Activated T-cell treated with anti-CD3 and anti-CD28 coated beads, Interleukin-2, amount 50 U/mL, for 4 hours (primary cell): ENCODE data around the gene DAB2. TPM values are rescaled to one million over a fixed set of nuclear protein-coding genes. Genes with fewer than 3 reads are reported as not detected.

Source experiments
- ATAC-seq, 2 donors: fragments of 200-7000 bp; cut with Tn5 transposase; one replicate each; pipeline ENCODE4 v1.10.0; 2021
- DNase-seq: peaks from one replicate; pipeline ENCODE4 v3.0.0-alpha.2; 2020
- H3K27me3 Mint-ChIP-seq: one replicate; pipeline ENCODE4 v1.8.0; 2021; ENCODE audit warnings: low read depth, mixed read lengths
- H3K36me3 Mint-ChIP-seq: one replicate; pipeline ENCODE4 v1.8.0; 2022; ENCODE audit warnings: mixed read lengths; ENCODE audit not compliant: insufficient read depth
- H3K4me1 Mint-ChIP-seq: one replicate; pipeline ENCODE4 v1.8.0; 2021; ENCODE audit warnings: low read depth, mixed read lengths
- H3K4me3 Mint-ChIP-seq: one replicate; pipeline ENCODE4 v1.8.0; 2021; ENCODE audit warnings: mild to moderate bottlenecking, moderate library complexity, mixed read lengths
- H3K9me3 Mint-ChIP-seq: one replicate; pipeline ENCODE4 v1.8.0; 2021; ENCODE audit warnings: mixed read lengths
- total RNA-seq, 3 donors: library from RNA; stranded (reverse); gene quantifications; one replicate each; pipeline ENCODE4 v1.2.1, GENCODE V29; 2021

Gene DAB2
- total RNA-seq, 3 donors from 2014 or later: 0.32 to 0.61 (median 0.52) TPM

- no peaks in the 10 kb centered on the region for H3K9me3 Mint-ChIP-seq
- DNase-seq: no peak
Measured at GRCh38 chr5:39367711-39368110, 57.1 kb downstream of the DAB2 start.

GRCh38 chr5:39364367-39364766 lies 60.4 kb downstream of the DAB2 start, which contains the start of gene C9:
C9 (minus strand) TSS chr5:39364495; CDS start chr5:39364464, 31 bp downstream.
- H3K36me3 Mint-ChIP-seq: no peaks in the 10 kb centered on the region
- DNase-seq: no peak

More at GRCh38 chr5:39367711-39368110, 57.1 kb downstream of the DAB2 start:
- Mint-ChIP-seq H3K27me3 (no peaks in the 10 kb centered on the region), H3K4me1 (peaks cover 1% of the 10 kb centered on the region), H3K4me3 (no peak overlapping the region), H3K36me3 (no peaks in the 10 kb centered on the region)
- no peak for ATAC-seq

GRCh38 chr5:39363217-39363616 lies 61.6 kb downstream of the DAB2 start:
- Mint-ChIP-seq H3K36me3 (no peaks in the 10 kb centered on the region), H3K4me3 (no peak overlapping the region), H3K9me3 (no peaks in the 10 kb centered on the region), H3K4me1 (no peaks in the 10 kb centered on the region), H3K27me3 (no peaks in the 10 kb centered on the region)
- no peak for DNase-seq
- ATAC-seq: no peak

More at GRCh38 chr5:39364367-39364766, 60.4 kb downstream of the DAB2 start, which contains the start of gene C9:
- no peaks in the 10 kb centered on the region for H3K27me3 Mint-ChIP-seq
- no peak for ATAC-seq
- H3K4me3 Mint-ChIP-seq: no peak within 1 kb of the TSS
- H3K4me1 Mint-ChIP-seq: no peaks in the 10 kb centered on the region
- no peaks in the 10 kb centered on the region for H3K9me3 Mint-ChIP-seq

DNA sequence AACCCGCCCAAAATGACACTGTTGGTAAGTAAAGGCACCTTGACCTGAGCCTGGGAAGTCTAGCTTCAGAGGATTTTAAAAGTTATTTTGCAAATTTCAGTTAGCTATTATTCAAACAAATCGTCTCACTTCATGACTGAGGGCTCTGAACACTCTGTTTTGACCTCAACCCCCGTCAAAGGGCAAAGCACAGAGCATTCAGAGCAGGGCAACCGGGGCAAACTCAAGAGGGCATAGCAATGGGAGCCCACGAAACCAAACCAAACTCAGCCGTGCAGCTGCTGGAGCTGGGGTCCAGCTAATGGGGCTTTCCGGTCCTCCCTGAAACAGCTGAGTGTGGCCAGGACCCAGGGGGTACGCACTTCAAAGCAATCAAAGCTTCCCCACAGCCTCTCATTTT lies 62.1 kb downstream of the DAB2 start:
- H3K36me3 Mint-ChIP-seq: no peaks in the 10 kb centered on the region
- no peak for ATAC-seq
- H3K4me3 Mint-ChIP-seq: no peak overlapping the region
- H3K27me3 Mint-ChIP-seq: no peaks in the 10 kb centered on the region
- H3K9me3 Mint-ChIP-seq: no peaks in the 10 kb centered on the region
- no peak for DNase-seq
- H3K4me1 Mint-ChIP-seq: no peaks in the 10 kb centered on the region

DNA sequence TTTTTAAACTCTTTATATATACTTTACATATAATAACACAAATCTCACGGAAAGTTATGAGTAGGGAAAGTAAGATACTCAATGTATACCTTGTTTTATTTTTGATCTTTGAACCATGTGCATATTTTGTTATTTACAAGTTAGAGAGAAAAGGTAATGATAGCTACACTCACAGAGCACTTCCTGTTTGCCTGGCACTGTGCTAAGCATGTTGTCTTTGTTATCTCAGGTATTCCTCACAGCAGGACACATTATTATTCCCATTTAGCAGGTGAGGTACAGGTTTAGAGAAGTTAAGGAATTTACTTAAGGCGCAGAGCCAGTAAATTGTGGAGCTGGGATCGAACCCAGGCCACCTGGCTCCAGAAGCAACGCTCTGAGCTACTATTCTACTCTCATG lies 63.5 kb downstream of the DAB2 start:
- no peaks in the 10 kb centered on the region for H3K36me3 Mint-ChIP-seq
- no peaks in the 10 kb centered on the region for H3K4me1 Mint-ChIP-seq
- H3K27me3 Mint-ChIP-seq: no peaks in the 10 kb centered on the region
- H3K4me3 Mint-ChIP-seq: no peak overlapping the region
- ATAC-seq: no peak
- H3K9me3 Mint-ChIP-seq: no peaks in the 10 kb centered on the region
- DNase-seq: no peak

GRCh38 chr5:39360471-39361111 lies 64.2 kb downstream of the DAB2 start:
- Mint-ChIP-seq H3K27me3 (no peaks in the 10 kb centered on the region), H3K4me1 (no peaks in the 10 kb centered on the region), H3K9me3 (no peaks in the 10 kb centered on the region), H3K4me3 (no peak overlapping the region), H3K36me3 (no peaks in the 10 kb centered on the region)
- peak in 1 of 2 donors; percentile 14 for ATAC-seq
- DNase-seq: no peak

GRCh38 chr5:39356263-39356662 lies 68.5 kb downstream of the DAB2 start:
- Mint-ChIP-seq H3K4me3 (no peak overlapping the region), H3K36me3 (no peaks in the 10 kb centered on the region), H3K27me3 (no peaks in the 10 kb centered on the region), H3K9me3 (peaks cover 15% of the 10 kb centered on the region), H3K4me1 (peaks cover 2% of the 10 kb centered on the region)
- ATAC-seq (no peak), DNase-seq (no peak)

DNA sequence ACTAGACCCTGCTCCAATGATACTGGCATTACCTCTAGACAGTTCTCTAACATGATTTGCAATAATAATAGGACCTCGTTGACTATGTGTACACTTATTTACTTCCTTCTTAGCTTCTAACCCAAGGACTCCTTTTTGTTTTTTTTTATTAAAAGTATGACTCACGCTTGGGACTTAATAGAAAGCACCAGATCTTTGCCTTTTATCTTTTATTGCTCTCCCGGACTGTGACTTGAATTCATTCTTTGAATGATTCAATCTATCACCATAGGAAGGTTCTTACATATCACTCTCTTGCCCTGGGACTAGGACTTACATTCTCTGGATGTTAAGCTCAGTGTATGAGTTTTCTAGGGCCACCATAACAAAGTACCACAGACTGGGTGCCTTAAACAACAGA lies 69.5 kb downstream of the DAB2 start:
- Mint-ChIP-seq H3K4me1 (peaks cover 2% of the 10 kb centered on the region), H3K36me3 (no peaks in the 10 kb centered on the region), H3K4me3 (no peak overlapping the region), H3K27me3 (no peaks in the 10 kb centered on the region), H3K9me3 (peaks cover 16% of the 10 kb centered on the region)
- DNase-seq (no peak), ATAC-seq (no peak)

- Mint-ChIP-seq H3K36me3 (no peaks in the 10 kb centered on the region), H3K27me3 (no peaks in the 10 kb centered on the region)
- no peak for ATAC-seq
Measured at GRCh38 chr5:39353717-39354399, 70.9 kb downstream of the DAB2 start.

GRCh38 chr5:39352951-39353350 lies 71.8 kb downstream of the DAB2 start:
- ATAC-seq (no peak), DNase-seq (no peak)
- Mint-ChIP-seq H3K4me3 (no peak overlapping the region), H3K9me3 (peaks cover 27% of the 10 kb centered on the region), H3K27me3 (no peaks in the 10 kb centered on the region), H3K36me3 (no peaks in the 10 kb centered on the region), H3K4me1 (peaks cover 2% of the 10 kb centered on the region)

More at GRCh38 chr5:39353717-39354399, 70.9 kb downstream of the DAB2 start:
- no peak overlapping the region for H3K4me3 Mint-ChIP-seq
- DNase-seq: no peak
- peaks cover 2% of the 10 kb centered on the region for H3K4me1 Mint-ChIP-seq
- H3K9me3 Mint-ChIP-seq: peaks cover 27% of the 10 kb centered on the region

- Mint-ChIP-seq H3K4me1 (peaks cover 2% of the 10 kb centered on the region), H3K27me3 (no peaks in the 10 kb centered on the region), H3K4me3 (no peak overlapping the region), H3K36me3 (no peaks in the 10 kb centered on the region), H3K9me3 (peaks cover 27% of the 10 kb centered on the region)
- DNase-seq (no peak), ATAC-seq (no peak)
Measured at GRCh38 chr5:39352170-39352569, 72.6 kb downstream of the DAB2 start.

GRCh38 chr5:39349484-39349883 lies 75.3 kb downstream of the DAB2 start:
- DNase-seq (no peak), ATAC-seq (no peak)
- Mint-ChIP-seq H3K36me3 (no peaks in the 10 kb centered on the region), H3K4me3 (no peak overlapping the region), H3K27me3 (peaks cover 13% of the 10 kb centered on the region), H3K9me3 (peaks cover 27% of the 10 kb centered on the region), H3K4me1 (peaks cover 2% of the 10 kb centered on the region)

- H3K4me1 Mint-ChIP-seq: no peaks in the 10 kb centered on the region
- H3K9me3 Mint-ChIP-seq: no peaks in the 10 kb centered on the region
- ATAC-seq: no peak
- H3K27me3 Mint-ChIP-seq: peaks cover 36% of the 10 kb centered on the region
- DNase-seq: no peak
- H3K36me3 Mint-ChIP-seq: no peaks in the 10 kb centered on the region
- no peak overlapping the region for H3K4me3 Mint-ChIP-seq
Measured at GRCh38 chr5:39342460-39342859, 82.3 kb downstream of the DAB2 start.

- no peaks in the 10 kb centered on the region for H3K4me1 Mint-ChIP-seq
- ATAC-seq: no peak
- DNase-seq: no peak
- no peaks in the 10 kb centered on the region for H3K36me3 Mint-ChIP-seq
- no peak overlapping the region for H3K4me3 Mint-ChIP-seq
- no peaks in the 10 kb centered on the region for H3K9me3 Mint-ChIP-seq
- H3K27me3 Mint-ChIP-seq: peaks cover 36% of the 10 kb centered on the region
Measured at GRCh38 chr5:39341896-39342295, 82.9 kb downstream of the DAB2 start.

DNA sequence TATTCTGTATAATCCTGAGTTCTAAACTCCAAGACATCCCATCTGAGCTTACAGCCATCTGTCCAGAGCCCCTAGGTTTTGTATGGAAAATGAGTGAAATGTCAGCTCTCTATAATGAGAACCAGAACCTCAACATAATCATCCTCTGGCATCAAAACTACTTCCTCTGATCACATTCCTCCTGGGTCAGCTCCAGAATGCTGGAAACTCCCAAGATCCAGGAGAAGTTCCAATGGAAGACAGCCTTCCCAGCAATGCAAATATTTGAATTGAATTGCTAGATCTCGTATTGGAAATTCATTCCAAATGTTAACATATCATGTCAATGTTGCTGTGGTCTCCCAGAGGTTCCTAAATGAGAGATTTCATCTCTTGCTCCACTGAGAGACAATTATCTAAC lies 84.3 kb downstream of the DAB2 start:
- H3K4me1 Mint-ChIP-seq: no peaks in the 10 kb centered on the region
- H3K9me3 Mint-ChIP-seq: no peaks in the 10 kb centered on the region
- DNase-seq (no peak), ATAC-seq (no peak)
- H3K4me3 Mint-ChIP-seq: no peak overlapping the region
- H3K27me3 Mint-ChIP-seq: peaks cover 36% of the 10 kb centered on the region
- H3K36me3 Mint-ChIP-seq: no peaks in the 10 kb centered on the region
